Uterus (tissue), 4 donors: ENCODE measurements around the gene DMRT3. TPM values are rescaled to one million over a fixed set of nuclear protein-coding genes. Genes with fewer than 3 reads are reported as not detected.
"Not testable (repeated sequence)": the region's sequence is repeated elsewhere in the genome, so short reads cannot be mapped to it uniquely, and the experiment has no call there.

Experiments
- DNase-seq, 2 donors: peaks; one replicate each; pipeline ENCODE4 v3.0.0-alpha.2; 2019 to 2020
- H3K27ac ChIP-seq, 2 donors: fragments of 200-600 bp; sonication (generic); 1 replicate in 1 of 2; 2 replicates in 1 of 2; pipeline ENCODE4 v1.5.1; 2016 to 2018
- H3K27me3 ChIP-seq, 2 donors: fragments of 200-600 bp; sonication (generic); one replicate each; pipeline ENCODE4 v1.5.1; 2018 to 2019; ENCODE audit warnings: control low read depth in 1 of 2
- H3K36me3 ChIP-seq, 2 donors: fragments of 200-600 bp; sonication (generic); one replicate each; pipeline ENCODE4 v1.5.1; 2019; ENCODE audit warnings: control low read depth in 1 of 2
- H3K4me1 ChIP-seq, 2 donors: fragments of 200-600 bp; sonication (generic); one replicate each; pipeline ENCODE4 v1.5.1; 2018 to 2019; ENCODE audit warnings: control low read depth in 1 of 2
- H3K4me3 ChIP-seq, 2 donors: fragments of 200-600 bp; sonication (generic); 1 replicate in 1 of 2; 2 replicates in 1 of 2; pipeline ENCODE4 v1.5.1; 2018 to 2019; ENCODE audit warnings: mild to moderate bottlenecking in 1 of 2
- H3K9me3 ChIP-seq, 2 donors: fragments of 200-600 bp; sonication (generic); one replicate each; pipeline ENCODE4 v1.5.1; 2019; ENCODE audit warnings: control low read depth in 1 of 2
- CTCF ChIP-seq, 4 experiments: fragments of 200-600 bp in 2 of 4; fragments of 450-650 bp in 2 of 4; sonication (generic) in 2 of 4; IDR thresholded peaks; one replicate each; pipeline ENCODE4 v1.5.1; 2016 to 2019; ENCODE audit warnings: antibody characterized with exemption in 4 of 4, mild to moderate bottlenecking in 2 of 4, moderate library complexity in 1 of 4
- POLR2A ChIP-seq, 2 donors: fragments of 450-650 bp; IDR thresholded peaks; one replicate each; pipeline ENCODE4 v1.6.1; 2016; ENCODE audit warnings: antibody characterized with exemption in 2 of 2, mild to moderate bottlenecking in 1 of 2, moderate library complexity in 1 of 2
- intact Hi-C: fragments of 100-400 bp; cut with DNase I; formaldehyde crosslinking; loops from one replicate; pipeline ENCODE4 v1.15.1; 2023; ENCODE audit warnings: low total_unique reads
- total RNA-seq, 4 donors: library from RNA; depleted of rRNA in 3 of 4; stranded (reverse); fragments of >200 nt in 3 of 4; gene quantifications; one replicate each; pipeline versions ENCODE4 v1.1.0 to v1.2.4, GENCODE V29; 2014 to 2023
- donor health status: DM: yes; HTN: yes; CAD: no.

The DMRT3 gene
- total RNA-seq, 4 donors from 2014 or later, result under 0.01 to 9.1 (median 0.18) TPM; not detected in 1

DNA sequence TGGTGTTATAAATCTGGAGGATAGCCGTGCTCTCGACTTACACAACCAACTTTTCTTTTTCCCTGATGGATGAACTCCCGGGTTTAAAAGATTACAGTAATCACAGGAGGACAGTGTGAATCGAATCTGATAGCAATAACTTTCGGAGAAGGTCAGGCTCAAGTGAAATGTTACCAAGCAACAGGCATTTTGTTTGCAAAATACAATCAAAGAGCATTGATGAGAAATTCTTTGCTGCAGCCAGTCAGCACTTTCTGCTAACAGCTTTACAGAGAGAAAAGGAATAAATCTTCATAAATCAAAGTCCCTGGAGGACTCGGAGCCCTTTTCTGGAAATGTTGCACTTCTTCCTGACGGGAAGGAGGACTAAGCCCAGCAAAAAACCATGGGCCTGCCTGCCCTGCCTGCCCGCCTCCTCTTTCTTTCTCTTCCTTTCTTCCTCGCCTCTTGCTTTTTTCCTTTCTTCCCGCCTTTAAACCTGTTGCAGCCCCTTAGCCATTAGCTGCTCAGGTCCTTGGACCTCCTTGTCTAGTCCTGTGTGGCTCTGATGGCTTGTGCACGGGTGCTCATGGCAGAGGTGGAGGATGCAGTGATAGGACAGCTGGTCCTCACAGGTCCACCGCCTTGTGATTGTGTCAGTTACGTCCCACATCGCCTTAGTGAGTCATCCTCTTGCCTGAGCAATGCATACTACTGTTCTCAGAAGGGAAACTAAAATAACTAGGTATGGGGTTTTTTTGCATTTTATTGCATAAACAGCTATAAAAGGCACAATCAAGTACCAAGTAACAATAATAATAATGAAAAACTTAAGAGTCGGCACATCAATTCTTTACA, 6.2 kb downstream of the DMRT3 start:
- Histone ChIP-seq H3K4me1 (no peaks in the 10 kb centered on the region), H3K9me3 (no peaks in the 10 kb centered on the region), H3K4me3 (no peak overlapping the region), H3K36me3 (no peaks in the 10 kb centered on the region), H3K27ac (no peak overlapping the region), H3K27me3 (peaks cover 0 to 60% of the 10 kb centered on the region in 2 donors)
- TF ChIP-seq POLR2A (IDR thresholded peaks at IDR 0.05), result no peak
- TF ChIP-seq CTCF (IDR thresholded peaks at IDR 0.05), result no peak
- DNase-seq, result no peak
- intact Hi-C loops, result no loop called here

GRCh38 chr9:994005-994404, 17.6 kb downstream of the DMRT3 start:
- no peak for TF ChIP-seq POLR2A (IDR thresholded peaks at IDR 0.05)
- TF ChIP-seq CTCF (IDR thresholded peaks at IDR 0.05), result no peak
- intact Hi-C loops, result no loop called here
- Histone ChIP-seq H3K27me3 (peaks cover 0 to 7% of the 10 kb centered on the region in 2 donors), H3K4me3 (no peak overlapping the region), H3K27ac (no peak overlapping the region), H3K4me1 (no peaks in the 10 kb centered on the region), H3K9me3 (no peaks in the 10 kb centered on the region), H3K36me3 (no peaks in the 10 kb centered on the region)
- DNase-seq, result no peak

GRCh38 chr9:995192-995591, 18.7 kb downstream of the DMRT3 start:
- no peaks in the 10 kb centered on the region for H3K4me1 ChIP-seq
- H3K27ac ChIP-seq, result no peak overlapping the region
- DNase-seq, result no peak
- H3K36me3 ChIP-seq, result no peaks in the 10 kb centered on the region
- H3K9me3 ChIP-seq, result no peaks in the 10 kb centered on the region
- H3K27me3 ChIP-seq, result peaks cover 0 to 4% of the 10 kb centered on the region in 2 donors
- TF ChIP-seq POLR2A (IDR thresholded peaks at IDR 0.05) (no peak), CTCF (IDR thresholded peaks at IDR 0.05) (no peak)
- intact Hi-C loops, result no loop called here
- no peak overlapping the region for H3K4me3 ChIP-seq

DNA sequence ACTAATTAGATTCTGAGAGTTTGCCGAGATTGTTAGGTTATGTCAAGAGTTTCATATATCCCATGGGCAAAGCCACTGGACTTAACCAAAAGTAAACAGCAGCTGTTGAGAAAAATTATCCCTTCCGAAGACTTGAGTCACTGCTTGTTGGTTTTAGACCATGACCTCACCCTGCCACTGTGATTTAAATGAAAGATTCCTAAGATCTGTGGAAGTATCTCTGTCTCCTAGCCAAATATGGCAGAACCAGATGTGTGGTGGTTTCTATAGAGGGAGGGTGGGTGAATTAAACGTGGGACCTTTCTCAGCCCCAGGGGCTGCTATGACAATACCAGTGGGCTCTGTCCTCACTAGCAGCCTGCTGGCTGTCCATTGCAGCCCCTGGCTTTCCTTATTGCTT, 19.3 kb downstream of the DMRT3 start:
- H3K4me1 ChIP-seq, result no peaks in the 10 kb centered on the region
- H3K36me3 ChIP-seq, result no peaks in the 10 kb centered on the region
- peaks cover 0 to 4% of the 10 kb centered on the region in 2 donors for H3K27me3 ChIP-seq
- DNase-seq, result no peak
- no peak overlapping the region for H3K4me3 ChIP-seq
- H3K9me3 ChIP-seq, result no peaks in the 10 kb centered on the region
- H3K27ac ChIP-seq, result no peak overlapping the region
- intact Hi-C loops, result no loop called here
- no peak for TF ChIP-seq POLR2A (IDR thresholded peaks at IDR 0.05)
- no peak for TF ChIP-seq CTCF (IDR thresholded peaks at IDR 0.05)

GRCh38 chr9:998299-999110, 22.1 kb downstream of the DMRT3 start:
- H3K4me1 ChIP-seq, DNase-seq, H3K27ac ChIP-seq, intact Hi-C loops, H3K4me3 ChIP-seq, H3K36me3 ChIP-seq, H3K9me3 ChIP-seq, H3K27me3 ChIP-seq: not testable (repeated sequence)
